Measurements from ENCODE around the gene STMP1.

GRCh38 chr7:135709508-135709907 is 47.2 kb downstream of the STMP1 start:
- TF ChIP-seq, protein P1, sequence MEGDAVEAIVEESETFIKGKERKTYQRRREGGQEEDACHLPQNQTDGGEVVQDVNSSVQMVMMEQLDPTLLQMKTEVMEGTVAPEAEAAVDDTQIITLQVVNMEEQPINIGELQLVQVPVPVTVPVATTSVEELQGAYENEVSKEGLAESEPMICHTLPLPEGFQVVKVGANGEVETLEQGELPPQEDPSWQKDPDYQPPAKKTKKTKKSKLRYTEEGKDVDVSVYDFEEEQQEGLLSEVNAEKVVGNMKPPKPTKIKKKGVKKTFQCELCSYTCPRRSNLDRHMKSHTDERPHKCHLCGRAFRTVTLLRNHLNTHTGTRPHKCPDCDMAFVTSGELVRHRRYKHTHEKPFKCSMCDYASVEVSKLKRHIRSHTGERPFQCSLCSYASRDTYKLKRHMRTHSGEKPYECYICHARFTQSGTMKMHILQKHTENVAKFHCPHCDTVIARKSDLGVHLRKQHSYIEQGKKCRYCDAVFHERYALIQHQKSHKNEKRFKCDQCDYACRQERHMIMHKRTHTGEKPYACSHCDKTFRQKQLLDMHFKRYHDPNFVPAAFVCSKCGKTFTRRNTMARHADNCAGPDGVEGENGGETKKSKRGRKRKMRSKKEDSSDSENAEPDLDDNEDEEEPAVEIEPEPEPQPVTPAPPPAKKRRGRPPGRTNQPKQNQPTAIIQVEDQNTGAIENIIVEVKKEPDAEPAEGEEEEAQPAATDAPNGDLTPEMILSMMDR (IDR thresholded peaks at IDR 0.05; ENCODE audit: insufficient read depth, low read depth, low read length): no peak
- no peak for TF ChIP-seq EZH2 (IDR thresholded peaks at IDR 0.05; ENCODE audit: insufficient read depth, low read length)

Data from astrocyte (in vitro differentiated cells and primary cell).